ENCODE measurements around the gene LILRB3.

- TF ChIP-seq POLR2A (IDR thresholded peaks at IDR 0.05) (no peak), CTCF (IDR thresholded peaks at IDR 0.05) (no peak)
These were observed 30.8 kb upstream of the LILRB3 start for GRCh38 chr19:54253331-54254194.

Data from uterus (tissue), 2 donors.